Measurements from ENCODE around the gene MOSPD2.

MOSPD2 gene
- total RNA-seq, result 11.3 to 21.1 reads per million in 2 donors

DNA sequence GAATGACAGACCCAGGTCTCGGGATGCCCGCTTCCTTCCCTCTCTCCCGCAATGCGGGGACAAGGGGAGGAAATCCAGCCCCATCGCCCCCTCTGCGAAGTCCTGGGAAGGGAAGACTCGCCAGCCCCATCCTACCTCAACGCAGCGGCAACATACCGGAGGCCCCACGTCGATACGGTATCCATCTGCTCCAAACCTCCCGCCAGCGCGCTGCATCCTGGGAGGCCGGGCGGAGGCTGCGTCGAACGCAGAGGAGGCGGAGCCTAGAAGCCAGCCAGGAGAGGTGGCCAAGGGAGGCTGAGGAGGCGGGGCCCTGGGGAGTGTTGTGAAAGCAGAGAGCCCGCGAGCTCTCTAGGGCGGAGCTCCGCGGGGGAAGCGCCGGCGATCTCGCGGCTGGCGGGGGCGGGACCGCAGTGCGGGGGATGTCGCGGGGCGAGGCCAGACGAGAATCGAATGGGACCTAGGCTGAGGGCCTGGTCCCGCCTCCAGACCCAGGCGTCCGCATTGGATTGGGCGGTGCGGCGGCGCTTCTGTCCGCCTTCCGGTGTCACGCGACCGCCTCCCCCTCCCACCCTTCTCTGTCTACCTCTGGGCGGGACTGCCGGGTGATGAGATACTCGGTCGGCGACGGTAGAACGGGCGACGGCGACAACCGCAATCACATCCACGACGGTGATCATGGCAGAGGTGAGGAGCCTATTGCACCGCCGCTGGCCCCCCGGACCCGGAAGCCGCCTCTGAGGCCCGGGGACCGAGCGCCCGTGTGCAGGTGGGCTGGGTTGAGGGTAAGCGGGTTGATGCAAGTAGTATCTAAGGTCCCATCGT, at the start of gene MOSPD2, which contains the start of gene FANCB:
Gene MOSPD2, plus strand, starts transcription at position 571 of the 825 bp plus-strand sequence. Its CDS starts 108 bp downstream, at position 679.
Gene FANCB, minus strand, starts transcription at position 219 of the 825 bp plus-strand sequence. CDS start 7,559 bp downstream, outside the sequence.
- peak; percentile 85 for DNase-seq

DNA sequence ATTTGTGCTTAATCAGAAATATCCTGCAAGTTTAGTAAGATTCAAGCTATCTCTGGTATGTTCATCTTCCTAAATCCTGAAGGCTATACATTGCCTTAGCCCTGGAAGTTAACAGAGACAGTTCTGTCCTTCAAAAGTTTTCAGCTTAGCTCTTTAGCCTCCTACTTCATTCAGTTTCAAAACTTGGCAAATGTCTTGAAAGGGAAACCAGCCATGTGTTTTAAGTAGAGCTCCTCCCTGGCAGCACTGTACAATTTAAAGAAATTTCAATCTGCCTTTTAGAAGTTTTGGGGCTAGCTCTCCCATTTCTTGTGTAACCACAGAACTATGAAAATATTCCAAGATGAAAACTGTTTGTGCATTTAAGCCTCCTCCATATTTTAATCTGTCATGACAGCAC, 47.4 kb upstream of the MOSPD2 start:
- no peak for DNase-seq

DNA sequence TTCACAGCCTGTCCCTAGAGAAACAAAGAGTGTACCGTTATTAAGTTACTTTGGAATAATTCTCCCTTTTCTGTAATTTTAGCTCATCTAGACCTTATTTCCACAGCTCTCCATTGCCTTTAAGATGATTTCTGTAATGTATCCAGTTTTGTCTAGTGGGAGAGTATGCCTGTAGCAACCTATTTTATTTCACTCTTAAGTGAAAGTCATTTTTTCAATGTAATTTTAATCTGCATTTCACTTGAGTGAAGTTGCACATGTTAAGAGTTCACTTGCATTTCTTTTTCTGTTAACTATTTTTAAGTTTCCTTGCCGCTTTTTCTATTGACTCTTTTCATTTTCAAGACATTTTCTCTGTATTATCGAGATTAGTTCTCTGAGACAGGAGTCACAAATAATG, 46.9 kb upstream of the MOSPD2 start:
- no peak for DNase-seq

DNA sequence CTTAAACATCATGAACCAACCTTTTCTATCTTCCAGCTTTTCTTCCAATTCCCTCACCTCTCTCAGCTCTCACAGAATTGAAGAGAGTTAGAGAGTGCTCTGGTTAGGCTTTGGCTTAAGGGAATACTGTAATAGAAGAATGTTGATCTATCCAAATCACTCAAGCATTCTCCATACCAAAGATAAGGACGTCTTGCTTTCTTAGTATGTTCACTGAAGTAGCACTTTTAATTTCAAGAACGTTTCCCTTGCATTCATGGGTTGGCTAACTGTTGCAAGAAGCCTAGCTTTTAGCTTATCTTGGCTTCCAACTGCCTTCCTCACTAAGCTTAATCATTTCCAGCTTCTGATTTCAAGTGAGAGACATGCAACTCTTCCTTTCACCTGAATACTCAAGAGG, 43.6 kb upstream of the MOSPD2 start:
- no peak for DNase-seq

DNA sequence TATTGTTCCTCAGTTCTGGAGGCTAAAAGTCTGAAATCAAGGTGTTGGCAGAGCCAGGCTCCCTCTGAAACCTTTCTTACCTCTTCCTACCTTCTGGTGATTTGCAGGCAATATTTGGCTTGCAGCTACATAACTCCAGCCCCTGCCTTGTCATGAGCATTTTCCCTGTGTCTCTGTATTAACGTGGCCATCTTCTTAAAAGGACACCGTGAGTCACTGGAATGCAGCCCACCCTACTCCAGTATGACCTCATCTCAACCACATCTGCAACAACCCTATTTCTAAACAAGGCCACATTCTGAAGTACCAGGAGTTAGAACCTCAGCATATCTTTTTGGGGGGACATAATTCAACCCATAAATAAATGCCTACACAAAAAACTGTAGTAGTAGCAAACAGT, 41.1 kb upstream of the MOSPD2 start:
- no peak for DNase-seq

DNA sequence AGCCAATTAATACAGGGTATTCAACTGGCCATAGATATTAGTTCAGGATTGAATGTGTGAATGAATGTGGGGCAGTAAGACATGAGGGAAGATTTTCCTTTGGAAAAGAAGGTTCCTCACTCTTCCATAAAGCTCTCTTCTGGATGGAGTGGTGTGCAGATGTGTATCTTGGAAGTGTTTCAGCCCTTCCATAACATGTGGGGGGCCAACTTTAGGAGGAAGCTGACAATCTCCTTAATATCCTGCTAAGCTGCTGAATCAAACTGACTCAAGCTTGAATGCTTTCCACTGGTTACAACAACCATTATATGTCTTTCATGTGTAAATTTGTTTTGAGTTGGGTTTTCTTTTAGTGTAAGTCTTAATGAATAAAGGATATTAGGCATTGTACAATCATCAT, 40.6 kb upstream of the MOSPD2 start:
- DNase-seq, result no peak

DNA sequence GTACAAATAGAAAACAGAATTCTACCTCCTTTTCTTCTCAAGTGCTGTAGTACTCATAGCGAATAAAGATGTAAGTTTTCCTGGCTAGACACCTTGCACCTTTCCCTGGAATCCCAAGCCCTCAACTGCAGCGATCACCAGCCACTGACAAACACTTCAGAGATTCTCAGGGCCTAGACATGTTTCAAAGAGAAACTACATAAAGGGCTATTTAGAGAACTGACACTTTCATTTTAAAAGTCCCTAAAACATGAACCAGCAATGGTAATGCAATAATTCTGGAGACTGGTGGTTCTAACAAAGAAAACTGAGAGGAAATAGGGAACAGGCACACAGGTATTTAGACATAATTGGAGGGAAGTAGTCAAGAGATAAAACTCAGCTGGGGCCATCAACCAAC, 36.1 kb upstream of the MOSPD2 start:
- no peak for DNase-seq

DNA sequence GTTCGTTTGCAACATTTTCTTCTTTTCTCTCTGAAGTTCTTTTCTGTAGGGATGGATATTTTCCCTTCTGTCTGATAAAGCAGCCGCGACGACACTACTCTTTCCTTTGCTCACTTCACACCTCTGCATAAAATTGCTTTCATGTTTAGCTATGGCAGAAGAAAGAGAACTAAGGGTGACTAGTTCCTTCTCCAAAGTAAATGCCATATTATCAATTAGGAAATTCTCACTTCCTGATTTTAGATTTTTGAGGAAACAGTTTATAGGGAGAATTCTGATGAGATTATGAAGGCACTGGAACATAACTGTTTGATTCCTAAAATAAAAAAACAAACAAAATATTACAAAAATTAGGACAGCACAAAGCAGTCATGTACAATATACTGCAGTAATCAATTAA, 29.6 kb upstream of the MOSPD2 start:
- DNase-seq, result no peak

DNA sequence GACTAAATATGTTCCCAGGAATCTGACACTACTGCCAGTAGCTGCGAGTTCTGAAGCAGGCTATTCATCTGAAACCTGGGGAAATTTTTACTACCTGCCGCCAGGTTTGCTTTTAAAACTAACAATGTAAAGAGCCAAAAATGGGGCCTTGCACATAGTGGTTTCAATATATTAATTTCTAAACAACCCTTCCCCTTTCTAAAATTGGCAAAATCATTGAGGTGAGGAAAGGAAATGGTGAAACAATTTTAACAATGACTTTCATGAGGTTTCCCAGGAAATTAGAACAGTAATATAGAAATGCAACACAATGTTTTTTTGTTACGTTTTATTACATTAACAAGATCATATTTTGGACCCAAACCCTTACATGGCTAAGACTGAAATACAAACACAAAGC, 21.7 kb upstream of the MOSPD2 start:
- DNase-seq, result no peak

DNA sequence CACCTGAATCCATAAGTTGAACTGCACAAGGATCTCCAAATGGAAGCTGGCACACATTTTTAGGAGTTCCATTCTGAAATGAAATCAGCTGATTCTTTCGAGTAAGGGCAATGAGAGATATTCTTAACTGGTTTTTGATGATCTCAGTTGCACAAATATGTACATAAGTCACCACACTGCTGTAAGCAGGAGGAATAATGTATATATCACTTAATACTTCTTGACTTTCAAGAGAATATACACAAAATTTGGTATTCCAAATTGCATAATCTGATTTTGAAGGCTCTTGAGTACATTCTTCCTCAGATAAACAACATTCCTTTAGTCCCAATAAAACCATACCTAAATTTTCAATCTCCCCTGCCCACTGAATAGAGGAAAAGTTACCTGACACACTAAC, 8.6 kb upstream of the MOSPD2 start:
- no peak for DNase-seq

DNA sequence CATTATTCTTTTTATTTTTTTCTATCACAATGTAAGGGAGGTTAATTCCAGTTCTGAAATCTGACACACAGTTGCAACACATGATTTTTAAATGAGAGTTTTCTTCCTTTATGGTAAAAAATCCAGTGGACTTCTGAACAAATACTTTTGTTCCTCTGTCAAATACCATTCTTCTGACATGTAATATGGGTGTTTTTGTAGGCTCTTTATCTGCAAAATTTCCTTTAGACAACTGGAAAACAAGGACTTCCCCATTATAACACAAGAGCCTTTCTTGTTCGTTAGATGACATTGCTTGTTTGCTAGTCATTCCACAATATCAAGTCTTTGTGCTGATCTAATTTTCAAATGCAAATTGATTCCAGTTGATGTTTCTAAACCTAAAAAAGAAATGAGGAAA, 8.0 kb upstream of the MOSPD2 start:
- DNase-seq, result no peak

DNA sequence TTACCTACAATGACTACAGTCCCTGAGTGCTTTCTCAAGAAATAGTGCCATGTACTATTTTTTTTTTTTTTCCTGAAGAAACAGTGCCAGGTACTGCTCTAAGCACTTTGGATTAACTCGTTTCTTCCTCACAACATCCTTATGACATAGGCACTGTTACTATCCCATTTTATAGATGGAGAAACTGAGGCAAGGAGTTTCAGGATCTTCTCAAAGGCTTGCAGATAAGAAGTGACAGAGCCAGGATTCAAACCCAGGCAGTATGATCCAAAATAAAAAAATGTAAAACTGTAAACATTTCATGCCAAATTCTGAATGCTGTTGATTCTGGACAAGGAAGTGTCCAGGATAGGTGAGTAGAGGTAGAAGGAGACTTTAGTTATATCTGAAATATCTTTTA, 1.5 kb upstream of the MOSPD2 start:
- DNase-seq, result no peak

DNA sequence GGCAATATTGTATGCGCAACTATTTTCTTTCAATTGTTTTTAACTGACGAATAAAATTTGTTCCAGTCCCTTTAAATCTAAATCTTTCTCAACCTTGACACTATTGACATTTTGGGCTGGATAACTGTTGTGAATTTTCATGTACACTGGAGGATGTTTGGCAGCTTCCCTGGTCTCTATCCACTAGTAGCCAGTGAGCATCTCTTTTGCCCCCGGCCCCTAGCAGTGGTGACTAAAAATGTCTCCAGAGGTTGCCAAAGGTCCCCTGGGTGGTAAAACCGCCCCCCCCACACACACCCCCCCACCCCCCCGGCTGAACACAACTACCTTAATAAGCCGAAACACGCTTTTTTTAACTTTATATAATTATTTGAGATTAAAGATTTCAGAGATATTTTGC, 866 bp upstream of the MOSPD2 start:
- no peak for DNase-seq

DNA sequence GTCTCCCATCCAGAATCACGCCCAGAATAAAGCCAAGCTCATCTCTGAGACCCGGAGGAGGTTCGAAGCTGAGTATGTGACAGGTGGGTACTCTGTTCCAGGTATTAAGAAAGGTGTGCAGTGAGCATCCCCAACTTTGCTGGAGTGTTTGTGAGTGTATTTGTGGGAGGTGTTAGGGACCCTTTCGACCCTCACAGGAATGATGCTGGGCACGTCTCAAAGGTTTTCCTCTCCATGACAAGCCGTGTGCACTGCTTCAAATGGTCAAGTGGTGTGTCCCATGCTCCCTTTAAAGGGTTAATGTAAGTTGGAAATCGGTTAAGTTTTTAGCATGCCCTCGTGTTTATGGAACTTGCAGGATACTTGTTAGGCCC, 442 bp downstream of the MOSPD2 start:
- no peak for DNase-seq

DNA sequence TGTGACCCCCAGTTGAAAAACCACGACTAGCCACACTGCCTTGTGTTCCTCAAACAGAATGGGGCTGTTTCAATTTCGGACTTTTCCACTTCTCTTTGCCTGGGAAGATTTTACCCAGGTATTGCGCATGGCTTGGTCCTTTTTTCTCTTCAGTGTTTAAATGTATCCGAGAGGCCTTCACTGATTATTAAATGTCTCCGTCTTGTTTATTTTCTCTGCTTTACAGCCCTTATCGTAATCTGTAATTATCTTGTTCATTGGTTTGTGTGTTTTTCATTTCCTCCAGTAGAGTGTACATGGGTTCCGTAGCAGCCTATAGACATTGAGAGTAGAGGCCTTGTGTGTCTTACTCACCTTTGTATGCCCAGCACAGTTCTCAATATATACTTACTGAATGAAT, 2.4 kb downstream of the MOSPD2 start:
- no peak for DNase-seq

DNA sequence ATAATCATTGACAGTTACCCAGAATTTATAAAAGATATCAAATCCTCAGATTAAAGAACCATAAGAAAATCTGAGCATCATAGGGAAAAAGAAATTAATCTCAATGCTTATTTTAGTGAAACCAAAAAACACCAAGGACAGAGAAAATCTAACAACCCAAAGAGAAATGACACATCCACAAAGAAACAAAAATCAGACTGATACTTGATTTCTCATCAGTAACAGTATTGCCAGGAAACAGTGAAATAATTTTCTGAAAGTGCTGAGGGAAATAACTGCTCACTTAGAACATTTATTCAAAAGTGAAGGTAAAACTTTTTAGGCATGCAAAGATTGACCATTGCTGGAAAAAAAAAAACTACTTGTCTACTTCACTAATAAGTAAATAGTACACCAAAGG, 10.6 kb downstream of the MOSPD2 start:
- no peak for DNase-seq

DNA sequence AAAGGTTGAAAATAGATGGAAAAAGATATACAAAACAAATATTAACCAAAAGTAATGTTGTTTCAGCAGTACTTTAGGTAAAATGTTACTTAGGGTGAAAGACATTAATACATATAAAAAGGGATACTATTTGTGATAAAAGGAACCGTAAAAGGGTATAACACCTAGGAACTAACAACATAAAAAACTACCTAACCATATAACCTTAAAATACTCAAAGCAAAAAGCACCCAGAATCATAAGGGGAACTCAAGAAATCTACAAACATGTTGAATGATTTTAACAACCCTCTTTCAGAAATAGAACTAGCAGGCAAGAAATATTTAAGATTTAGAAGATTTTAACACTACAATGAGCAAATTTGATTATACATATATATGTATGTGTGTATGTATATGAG, 11.5 kb downstream of the MOSPD2 start:
- no peak for DNase-seq

DNA sequence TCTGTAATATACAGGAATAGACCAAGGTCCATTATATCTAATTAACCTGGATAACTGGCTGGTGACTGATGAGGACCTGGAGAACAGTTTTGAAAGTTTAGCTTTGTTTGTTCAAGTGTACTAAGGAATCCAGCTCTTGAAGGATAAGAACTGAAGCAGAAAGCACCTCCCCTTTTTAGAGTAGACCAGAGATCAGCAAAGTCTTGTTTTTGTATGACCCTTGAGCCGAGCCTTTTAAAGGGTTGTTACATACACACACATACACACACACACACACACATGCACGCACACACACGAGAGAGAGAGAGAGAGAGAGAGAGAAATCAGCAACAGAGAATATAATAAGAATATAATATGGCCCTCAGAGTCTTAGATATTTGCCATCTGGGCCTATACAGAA, 13.0 kb downstream of the MOSPD2 start:
- DNase-seq, result no peak

DNA sequence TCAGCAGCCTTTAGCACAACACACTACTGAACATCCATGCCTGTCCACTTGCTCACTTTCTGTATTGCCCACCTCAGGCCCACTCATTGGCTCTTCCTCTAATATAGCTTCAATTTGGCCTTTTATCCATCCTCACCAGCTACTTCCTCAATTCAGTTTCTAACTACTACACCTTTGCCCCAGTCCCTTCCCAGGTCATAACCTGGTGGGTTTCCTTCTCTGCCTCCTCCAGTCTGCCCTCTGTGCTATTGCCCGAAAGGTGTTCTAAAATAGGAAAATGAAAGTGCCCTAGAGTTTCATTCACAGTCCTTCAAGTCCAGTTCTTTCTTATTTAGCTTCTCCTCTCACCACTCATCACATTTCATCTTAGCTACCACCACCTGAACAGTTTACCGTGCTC, 23.1 kb downstream of the MOSPD2 start:
- DNase-seq, result no peak

DNA sequence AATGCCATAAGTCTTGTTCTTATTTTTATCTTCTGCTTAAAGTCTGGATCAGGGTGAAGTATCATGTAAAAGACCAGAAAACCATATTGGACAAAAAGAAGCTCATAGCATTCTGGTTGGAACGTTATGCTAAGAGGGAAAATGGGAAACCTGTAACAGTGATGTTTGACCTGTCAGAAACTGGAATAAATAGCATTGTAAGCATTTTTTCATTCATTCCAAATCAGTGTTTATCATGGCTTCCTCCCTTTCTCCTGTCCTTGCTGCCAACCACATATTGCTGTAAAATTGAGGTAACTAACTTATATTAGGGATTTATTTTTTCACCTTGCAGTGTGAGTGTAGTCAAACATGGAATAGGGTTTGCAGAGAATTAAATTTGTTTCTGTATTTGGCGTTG, 23.8 kb downstream of the MOSPD2 start:
- DNase-seq, result no peak

DNA sequence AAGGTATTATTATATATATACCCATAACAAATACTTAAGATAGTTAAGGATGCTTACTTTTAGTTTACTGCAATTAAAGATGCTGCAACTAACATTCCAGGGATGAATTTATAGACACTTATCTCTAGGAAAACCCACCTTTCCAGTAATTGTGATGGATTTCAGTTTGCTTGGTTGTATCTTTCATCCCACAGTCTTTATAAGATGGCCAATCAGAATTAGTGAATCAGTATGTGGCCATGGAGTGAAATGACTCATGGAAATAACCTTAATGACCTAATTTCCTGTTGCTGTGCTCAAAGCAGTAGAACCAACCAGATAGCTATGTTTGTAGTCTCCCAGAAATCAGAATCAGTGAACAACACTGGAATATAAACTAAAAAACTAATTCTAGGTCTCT, 26.4 kb downstream of the MOSPD2 start:
- no peak for DNase-seq

DNA sequence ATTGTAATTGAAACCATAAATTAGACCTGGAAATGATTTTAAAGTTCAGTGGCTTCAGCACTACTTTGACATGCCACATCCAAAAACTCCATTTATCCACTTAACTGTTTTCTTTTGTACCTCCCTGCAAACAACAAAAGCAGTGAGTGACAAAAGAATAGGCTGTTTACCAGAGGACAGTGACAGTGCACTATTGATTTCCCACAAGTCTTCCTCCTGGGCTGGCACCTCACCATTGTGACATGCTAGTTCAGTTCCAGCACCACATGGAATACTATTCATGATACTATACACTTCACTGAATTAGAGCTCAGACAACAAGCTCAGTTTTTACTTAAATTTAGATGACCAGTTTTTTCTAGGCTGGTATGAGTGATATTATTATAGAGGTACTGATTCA, 29.3 kb downstream of the MOSPD2 start:
- DNase-seq, result no peak

DNA sequence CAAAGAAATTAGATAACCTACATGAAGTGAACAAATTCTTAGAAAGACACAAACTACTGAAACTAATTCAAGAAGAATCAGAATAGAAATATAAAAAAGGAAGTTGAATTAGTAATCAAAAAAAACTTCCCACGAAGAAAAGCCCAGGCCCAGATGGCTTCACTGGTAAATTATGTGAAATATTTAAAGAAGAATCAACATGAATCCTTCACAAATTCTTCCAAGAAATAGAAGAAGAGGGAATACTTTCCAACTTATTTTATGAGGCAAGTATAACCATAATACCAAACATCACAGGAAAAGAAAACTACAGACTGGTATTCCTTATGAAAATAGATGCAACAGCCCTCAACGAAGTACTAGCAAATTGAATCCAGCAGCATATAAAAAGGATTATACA, 30.7 kb downstream of the MOSPD2 start:
- no peak for DNase-seq

DNA sequence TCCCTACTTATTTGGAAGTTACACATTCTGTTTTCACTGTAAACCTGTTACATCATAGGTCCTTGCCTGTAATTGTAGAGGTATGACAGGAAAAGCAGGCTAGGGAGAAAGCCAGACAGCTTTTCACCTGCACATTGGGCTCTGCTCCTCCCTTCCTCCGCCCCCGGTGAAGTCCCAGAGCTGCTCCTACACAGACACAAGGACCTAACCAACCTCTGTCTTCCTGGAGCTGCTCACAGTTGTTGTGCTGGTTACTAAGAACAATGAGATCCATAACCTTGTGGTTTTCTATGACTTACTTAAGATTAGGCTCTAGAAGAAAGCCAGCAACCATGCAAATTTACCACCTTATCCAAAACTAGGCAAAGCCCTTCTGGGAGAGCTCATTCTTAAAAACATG, 40.0 kb downstream of the MOSPD2 start:
- DNase-seq, result no peak

DNA sequence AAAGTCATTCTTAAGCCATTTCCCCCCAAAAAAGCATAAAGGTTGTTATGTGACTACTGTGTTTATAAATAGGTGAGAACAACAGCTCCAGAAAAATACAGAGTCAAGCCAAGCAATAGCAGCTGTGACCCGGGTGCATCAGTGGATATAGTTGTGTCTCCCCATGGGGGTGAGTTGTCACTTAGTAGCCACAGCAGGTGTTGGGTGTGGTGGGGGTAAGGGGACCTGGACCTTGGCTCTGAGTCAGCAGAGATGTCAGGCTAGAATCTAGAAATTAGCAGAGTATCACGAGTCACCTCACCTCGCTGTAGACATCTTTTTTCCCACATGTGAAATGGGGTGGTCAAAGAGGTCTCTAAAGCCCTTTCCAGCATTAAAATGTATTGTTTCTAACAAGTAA, 42.4 kb downstream of the MOSPD2 start:
- no peak for DNase-seq

All from T-helper 9 cell (primary cell).